ENCODE results near the gene SIVA1. TPM values are rescaled to one million over a fixed set of nuclear protein-coding genes. Genes with fewer than 3 reads are reported as not detected.

SIVA1 gene
- total and polyA plus RNA-seq, 9 of the 15 experiments (the other 6 are each of a cell fraction or from before 2014, with no cell fraction given) = 4.2 to 186 (median 54.2) TPM

DNA sequence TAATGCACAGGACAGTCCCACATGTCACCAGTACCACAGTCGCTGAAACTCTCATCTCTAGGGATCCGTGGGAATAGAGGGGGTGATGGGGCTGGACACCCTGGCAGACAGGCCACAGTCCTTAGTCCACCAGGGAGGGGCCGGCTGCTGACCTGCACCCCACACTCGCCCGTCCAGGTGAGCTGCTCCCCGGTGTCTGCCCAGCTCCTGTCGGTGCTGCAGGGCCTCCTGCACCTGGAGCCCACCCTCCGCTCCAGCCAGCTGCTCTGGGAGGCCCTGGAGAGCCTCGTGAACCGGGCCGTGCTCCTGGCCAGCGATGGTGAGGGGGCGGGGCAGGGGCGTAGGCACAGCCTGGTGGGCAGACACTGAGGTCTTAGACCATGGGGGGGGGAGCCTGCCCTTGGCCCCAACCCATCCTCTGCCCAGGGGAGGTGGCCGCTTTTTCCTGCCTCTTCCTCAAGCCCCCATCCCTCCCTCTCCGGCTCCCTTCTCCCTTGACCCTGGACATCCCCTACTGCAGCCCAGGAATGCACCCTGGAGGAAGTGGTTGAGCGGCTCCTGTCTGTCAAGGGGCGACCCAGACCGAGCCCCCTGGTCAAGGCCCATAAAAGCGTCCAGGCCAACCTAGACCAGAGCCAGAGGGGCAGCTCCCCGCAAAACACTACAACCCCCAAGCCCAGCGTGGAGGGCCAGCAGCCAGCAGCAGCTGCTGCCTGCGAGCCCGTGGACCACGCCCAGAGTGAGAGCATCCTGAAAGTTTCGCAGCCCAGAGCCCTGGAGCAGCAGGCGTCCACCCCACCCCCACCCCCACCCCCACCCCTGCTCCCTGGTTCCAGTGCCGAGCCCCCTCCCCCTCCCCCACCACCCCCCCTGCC is 46.0 kb upstream of the SIVA1 start (continued):
- TF ChIP-seq, protein P1, sequence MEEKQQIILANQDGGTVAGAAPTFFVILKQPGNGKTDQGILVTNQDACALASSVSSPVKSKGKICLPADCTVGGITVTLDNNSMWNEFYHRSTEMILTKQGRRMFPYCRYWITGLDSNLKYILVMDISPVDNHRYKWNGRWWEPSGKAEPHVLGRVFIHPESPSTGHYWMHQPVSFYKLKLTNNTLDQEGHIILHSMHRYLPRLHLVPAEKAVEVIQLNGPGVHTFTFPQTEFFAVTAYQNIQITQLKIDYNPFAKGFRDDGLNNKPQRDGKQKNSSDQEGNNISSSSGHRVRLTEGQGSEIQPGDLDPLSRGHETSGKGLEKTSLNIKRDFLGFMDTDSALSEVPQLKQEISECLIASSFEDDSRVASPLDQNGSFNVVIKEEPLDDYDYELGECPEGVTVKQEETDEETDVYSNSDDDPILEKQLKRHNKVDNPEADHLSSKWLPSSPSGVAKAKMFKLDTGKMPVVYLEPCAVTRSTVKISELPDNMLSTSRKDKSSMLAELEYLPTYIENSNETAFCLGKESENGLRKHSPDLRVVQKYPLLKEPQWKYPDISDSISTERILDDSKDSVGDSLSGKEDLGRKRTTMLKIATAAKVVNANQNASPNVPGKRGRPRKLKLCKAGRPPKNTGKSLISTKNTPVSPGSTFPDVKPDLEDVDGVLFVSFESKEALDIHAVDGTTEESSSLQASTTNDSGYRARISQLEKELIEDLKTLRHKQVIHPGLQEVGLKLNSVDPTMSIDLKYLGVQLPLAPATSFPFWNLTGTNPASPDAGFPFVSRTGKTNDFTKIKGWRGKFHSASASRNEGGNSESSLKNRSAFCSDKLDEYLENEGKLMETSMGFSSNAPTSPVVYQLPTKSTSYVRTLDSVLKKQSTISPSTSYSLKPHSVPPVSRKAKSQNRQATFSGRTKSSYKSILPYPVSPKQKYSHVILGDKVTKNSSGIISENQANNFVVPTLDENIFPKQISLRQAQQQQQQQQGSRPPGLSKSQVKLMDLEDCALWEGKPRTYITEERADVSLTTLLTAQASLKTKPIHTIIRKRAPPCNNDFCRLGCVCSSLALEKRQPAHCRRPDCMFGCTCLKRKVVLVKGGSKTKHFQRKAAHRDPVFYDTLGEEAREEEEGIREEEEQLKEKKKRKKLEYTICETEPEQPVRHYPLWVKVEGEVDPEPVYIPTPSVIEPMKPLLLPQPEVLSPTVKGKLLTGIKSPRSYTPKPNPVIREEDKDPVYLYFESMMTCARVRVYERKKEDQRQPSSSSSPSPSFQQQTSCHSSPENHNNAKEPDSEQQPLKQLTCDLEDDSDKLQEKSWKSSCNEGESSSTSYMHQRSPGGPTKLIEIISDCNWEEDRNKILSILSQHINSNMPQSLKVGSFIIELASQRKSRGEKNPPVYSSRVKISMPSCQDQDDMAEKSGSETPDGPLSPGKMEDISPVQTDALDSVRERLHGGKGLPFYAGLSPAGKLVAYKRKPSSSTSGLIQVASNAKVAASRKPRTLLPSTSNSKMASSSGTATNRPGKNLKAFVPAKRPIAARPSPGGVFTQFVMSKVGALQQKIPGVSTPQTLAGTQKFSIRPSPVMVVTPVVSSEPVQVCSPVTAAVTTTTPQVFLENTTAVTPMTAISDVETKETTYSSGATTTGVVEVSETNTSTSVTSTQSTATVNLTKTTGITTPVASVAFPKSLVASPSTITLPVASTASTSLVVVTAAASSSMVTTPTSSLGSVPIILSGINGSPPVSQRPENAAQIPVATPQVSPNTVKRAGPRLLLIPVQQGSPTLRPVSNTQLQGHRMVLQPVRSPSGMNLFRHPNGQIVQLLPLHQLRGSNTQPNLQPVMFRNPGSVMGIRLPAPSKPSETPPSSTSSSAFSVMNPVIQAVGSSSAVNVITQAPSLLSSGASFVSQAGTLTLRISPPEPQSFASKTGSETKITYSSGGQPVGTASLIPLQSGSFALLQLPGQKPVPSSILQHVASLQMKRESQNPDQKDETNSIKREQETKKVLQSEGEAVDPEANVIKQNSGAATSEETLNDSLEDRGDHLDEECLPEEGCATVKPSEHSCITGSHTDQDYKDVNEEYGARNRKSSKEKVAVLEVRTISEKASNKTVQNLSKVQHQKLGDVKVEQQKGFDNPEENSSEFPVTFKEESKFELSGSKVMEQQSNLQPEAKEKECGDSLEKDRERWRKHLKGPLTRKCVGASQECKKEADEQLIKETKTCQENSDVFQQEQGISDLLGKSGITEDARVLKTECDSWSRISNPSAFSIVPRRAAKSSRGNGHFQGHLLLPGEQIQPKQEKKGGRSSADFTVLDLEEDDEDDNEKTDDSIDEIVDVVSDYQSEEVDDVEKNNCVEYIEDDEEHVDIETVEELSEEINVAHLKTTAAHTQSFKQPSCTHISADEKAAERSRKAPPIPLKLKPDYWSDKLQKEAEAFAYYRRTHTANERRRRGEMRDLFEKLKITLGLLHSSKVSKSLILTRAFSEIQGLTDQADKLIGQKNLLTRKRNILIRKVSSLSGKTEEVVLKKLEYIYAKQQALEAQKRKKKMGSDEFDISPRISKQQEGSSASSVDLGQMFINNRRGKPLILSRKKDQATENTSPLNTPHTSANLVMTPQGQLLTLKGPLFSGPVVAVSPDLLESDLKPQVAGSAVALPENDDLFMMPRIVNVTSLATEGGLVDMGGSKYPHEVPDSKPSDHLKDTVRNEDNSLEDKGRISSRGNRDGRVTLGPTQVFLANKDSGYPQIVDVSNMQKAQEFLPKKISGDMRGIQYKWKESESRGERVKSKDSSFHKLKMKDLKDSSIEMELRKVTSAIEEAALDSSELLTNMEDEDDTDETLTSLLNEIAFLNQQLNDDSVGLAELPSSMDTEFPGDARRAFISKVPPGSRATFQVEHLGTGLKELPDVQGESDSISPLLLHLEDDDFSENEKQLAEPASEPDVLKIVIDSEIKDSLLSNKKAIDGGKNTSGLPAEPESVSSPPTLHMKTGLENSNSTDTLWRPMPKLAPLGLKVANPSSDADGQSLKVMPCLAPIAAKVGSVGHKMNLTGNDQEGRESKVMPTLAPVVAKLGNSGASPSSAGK (IDR thresholded peaks at IDR 0.05) = no peak
- TF ChIP-seq HMGN3 (IDR thresholded peaks at IDR 0.05; ENCODE audit: borderline replicate concordance, extremely low read depth, insufficient read length, low read depth, low read length) (no peak), ZNF140 (CRISPR knock-in tag; IDR thresholded peaks at IDR 0.05) (no peak), HOXB6 (CRISPR knock-in tag; IDR thresholded peaks at IDR 0.05; ENCODE audit: borderline replicate concordance) (no peak), ZFP36 (IDR thresholded peaks at IDR 0.05; ENCODE audit: low read depth, low read length, partially characterized antibody) (peak; percentile 24), MTA1 (IDR thresholded peaks at IDR 0.05; ENCODE audit: borderline replicate concordance) (no peak), HEY1 (CRISPR knock-in tag; IDR thresholded peaks at IDR 0.05; ENCODE audit: borderline replicate concordance) (no peak), TFAM (CRISPR knock-in tag; conservative IDR thresholded peaks at IDR 0.05) (no peak), GTF2F1 (IDR thresholded peaks at IDR 0.05; ENCODE audit: low read depth, low read length) (no peak), PCBP1 (IDR thresholded peaks at IDR 0.05; ENCODE audit: low read depth, low read length, poor library complexity, severe bottlenecking) (peak; percentile 40), FOXA1 (IDR thresholded peaks at IDR 0.05; ENCODE audit: borderline replicate concordance) (no peak), PTTG1 (tag; IDR thresholded peaks at IDR 0.05; ENCODE audit: low read depth) (no peak)
- TF ChIP-seq, protein P2, sequence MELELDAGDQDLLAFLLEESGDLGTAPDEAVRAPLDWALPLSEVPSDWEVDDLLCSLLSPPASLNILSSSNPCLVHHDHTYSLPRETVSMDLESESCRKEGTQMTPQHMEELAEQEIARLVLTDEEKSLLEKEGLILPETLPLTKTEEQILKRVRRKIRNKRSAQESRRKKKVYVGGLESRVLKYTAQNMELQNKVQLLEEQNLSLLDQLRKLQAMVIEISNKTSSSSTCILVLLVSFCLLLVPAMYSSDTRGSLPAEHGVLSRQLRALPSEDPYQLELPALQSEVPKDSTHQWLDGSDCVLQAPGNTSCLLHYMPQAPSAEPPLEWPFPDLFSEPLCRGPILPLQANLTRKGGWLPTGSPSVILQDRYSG (tag; conservative IDR thresholded peaks at IDR 0.05; ENCODE audit: low read depth) = no peak

All from K562 (cell line).